Erythroblast (primary cell): ENCODE results near the gene ITGB2.

Experiments
- GATA1 ChIP-seq: IDR thresholded peaks from 2 replicates; pipeline ENCODE4 v1.6.1; 2011; ENCODE audit warnings: low read depth, mild to moderate bottlenecking, control low read depth, low read length, moderate library complexity
- POLR2A ChIP-seq: IDR thresholded peaks from 2 replicates; pipeline ENCODE4 v1.6.1; 2011; ENCODE audit warnings: mild to moderate bottlenecking, low read length

GRCh38 chr21:44923480-44924084 is 2.9 kb upstream of the ITGB2 start:
- TF ChIP-seq POLR2A (no peak), GATA1 (no peak)
